OCI-LY7 (cell line): ENCODE data around the gene KRT79. TPM values are rescaled to one million over a fixed set of nuclear protein-coding genes. Genes with fewer than 3 reads are reported as not detected.

Source experiments
- BruUV-seq: library from RNA; stranded (reverse); fragments of 400-500 nt; replicated peaks from 2 replicates; lab custom pipeline; 2021; lab: Mats Ljungman, UMichigan
- CTCF ChIA-PET: fragments of 300-600 bp; sonication (Branson Sonifier 250); formaldehyde crosslinking; loops from one replicate; lab custom pipeline; 2022; ENCODE audit warnings: antibody characterized with exemption; ENCODE audit not compliant: unreplicated experiment; lab: Charles Lee
- POLR2A ChIA-PET: fragments of 300-600 bp; sonication (Branson Sonifier 250); formaldehyde crosslinking; loops from one replicate; lab custom pipeline; 2022; ENCODE audit warnings: antibody characterized with exemption; lab: Charles Lee
- DNase-seq: peaks from one replicate; pipeline ENCODE4 v3.0.0-alpha.2; 2015; ENCODE audit warnings: low spot score
- H2AFZ ChIP-seq: fragments of 200-600 bp; sonication (generic), shearing (Covaris generic); 2 replicates; pipeline ENCODE4 v1.6.1; 2014; ENCODE audit warnings: mild to moderate bottlenecking, antibody characterized with exemption, low read length, moderate library complexity
- H3K27ac ChIP-seq: fragments of 200-600 bp; sonication (generic); 2 replicates; pipeline ENCODE4 v1.5.1; 2014; ENCODE audit warnings: mixed run types, low read depth, mild to moderate bottlenecking, moderate library complexity, low read length, inconsistent platforms; ENCODE audit not compliant: poor library complexity, severe bottlenecking
- H3K36me3 ChIP-seq: fragments of 200-600 bp; sonication (generic); 2 replicates; pipeline ENCODE4 v1.6.1; 2014; ENCODE audit warnings: mild to moderate bottlenecking, antibody characterized with exemption, low read length, moderate library complexity, mixed read lengths; ENCODE audit not compliant: insufficient read depth
- H3K4me1 ChIP-seq: fragments of 200-600 bp; sonication (generic); 2 replicates; pipeline ENCODE4 v1.5.1; 2014; ENCODE audit warnings: mild to moderate bottlenecking, low read length; ENCODE audit not compliant: insufficient read depth, poor library complexity, severe bottlenecking
- H3K4me2 ChIP-seq: fragments of 200-600 bp; sonication (generic); 2 replicates; pipeline ENCODE4 v1.6.1; 2014; ENCODE audit warnings: mild to moderate bottlenecking, low read length
- H3K4me3 ChIP-seq: fragments of 200-600 bp; sonication (generic); 2 replicates; pipeline ENCODE4 v1.5.1; 2014; ENCODE audit warnings: mild to moderate bottlenecking, low read depth, low read length; ENCODE audit not compliant: poor library complexity, severe bottlenecking
- H3K79me2 ChIP-seq: fragments of 200-600 bp; sonication (generic); 2 replicates; pipeline ENCODE4 v1.6.1; 2016; ENCODE audit warnings: low read depth, mild to moderate bottlenecking, low read length, moderate library complexity, mixed read lengths; ENCODE audit not compliant: insufficient read depth
- H3K9me2 ChIP-seq: fragments of 200-600 bp; sonication (generic); 2 replicates; pipeline ENCODE4 v1.6.1; 2016; ENCODE audit warnings: mild to moderate bottlenecking, low read length, mixed read lengths; ENCODE audit not compliant: insufficient read depth
- H3K9me3 ChIP-seq: fragments of 200-600 bp; sonication (generic); 2 replicates; pipeline ENCODE4 v1.6.1; 2014; ENCODE audit warnings: mild to moderate bottlenecking, mixed run types, low read length, mixed read lengths
- H4K20me1 ChIP-seq: fragments of 200-600 bp; sonication (generic); 2 replicates; pipeline ENCODE4 v1.6.1; 2014; ENCODE audit warnings: mild to moderate bottlenecking, antibody characterized with exemption, low read length, moderate library complexity, mixed read lengths; ENCODE audit not compliant: insufficient read depth
- CTCF ChIP-seq: fragments of 200-600 bp; sonication (generic); conservative IDR thresholded peaks from 2 replicates; pipeline ENCODE4 v1.5.1; 2014; ENCODE audit warnings: mild to moderate bottlenecking, antibody characterized with exemption, low read length, moderate library complexity, mixed read lengths
- EZH2phosphoT487 ChIP-seq: fragments of 200-600 bp; sonication (generic); IDR thresholded peaks from 2 replicates; pipeline ENCODE4 v1.6.1; 2018; ENCODE audit warnings: low read depth, borderline replicate concordance, mild to moderate bottlenecking, mixed run types, antibody characterized with exemption, low read length, moderate library complexity, mixed read lengths
- intact Hi-C: fragments of 100-400 bp; cut with micrococcal nuclease; formaldehyde crosslinking; loops from one replicate; pipeline ENCODE4 v1.10.0; 2022; ENCODE audit not compliant: unreplicated experiment
- small RNA-seq: library from RNA; depleted of rRNA; stranded (forward); fragments of <200 nt; gene quantifications from one replicate; pipeline ENCODE3, GENCODE V24; 2014
- total RNA-seq, 2 experiments: library from RNA; depleted of rRNA in 1 of 2; stranded (reverse); fragments of >200 nt in 1 of 2; shearing (Covaris generic) in 1 of 2; gene quantifications; 2 replicates each; pipeline ENCODE4 v1.2.3, GENCODE V29; 2014 to 2022

The KRT79 gene
- total RNA-seq, 2 experiments from 2014 or later = not detected

GRCh38 chr12:52771505-52771904 is 62.6 kb downstream of the KRT79 start:
- intact Hi-C loops = no loop called here
- DNase-seq = no peak
- Histone ChIP-seq H3K79me2 (no peaks in the 10 kb centered on the region), H3K9me3 (no peaks in the 10 kb centered on the region), H3K27ac (no peak overlapping the region), H3K4me1 (no peaks in the 10 kb centered on the region), H3K36me3 (no peaks in the 10 kb centered on the region), H3K4me3 (no peak overlapping the region), H3K4me2 (no peak overlapping the region), H4K20me1 (no peaks in the 10 kb centered on the region; the same call in 1 of the 2 replicates), H2AFZ (no peak overlapping the region), H3K9me2 (no peaks in the 10 kb centered on the region)
- BruUV-seq = no TSS peak
- ChIA-PET POLR2A (no interaction called here), CTCF (no interaction called here)
- TF ChIP-seq EZH2phosphoT487 = no peak
- no peak for TF ChIP-seq CTCF

Small RNA genes lying within 50 kb of the gene (small RNA-seq; reads per million reads assigned to genes)
- not detected for gene AC107016.2

Other genes starting within 250 kb of the KRT79 start
- not detected in 2 replicates for gene KRT72, start 232.8 kb downstream of the KRT79 start, total RNA-seq (2014; rRNA removed; shearing (Covaris generic))
- gene KRT72, start 232.8 kb downstream of the KRT79 start, total RNA-seq (2022) = not detected in 2 replicates
- gene KRT73, start 215.8 kb downstream of the KRT79 start, total RNA-seq (2014; rRNA removed; shearing (Covaris generic)) = not detected in 2 replicates
- gene KRT73, start 215.8 kb downstream of the KRT79 start, total RNA-seq (2022) = not detected in 2 replicates
- not detected in 2 replicates for gene KRT2, start 182.1 kb downstream of the KRT79 start, total RNA-seq (2014; rRNA removed; shearing (Covaris generic))
- gene KRT2, start 182.1 kb downstream of the KRT79 start, total RNA-seq (2022) = not detected in 2 replicates
- gene KRT1, start 153.9 kb downstream of the KRT79 start, total RNA-seq (2014; rRNA removed; shearing (Covaris generic)) = not detected in 2 replicates
- gene KRT1, start 153.9 kb downstream of the KRT79 start, total RNA-seq (2022) = not detected in 2 replicates
- not detected in 2 replicates for gene KRT77, start 130.8 kb downstream of the KRT79 start, total RNA-seq (2014; rRNA removed; shearing (Covaris generic))
- not detected in 2 replicates for gene KRT77, start 130.8 kb downstream of the KRT79 start, total RNA-seq (2022)
- gene KRT76, start 57.0 kb downstream of the KRT79 start, total RNA-seq (2014; rRNA removed; shearing (Covaris generic)) = not detected in 2 replicates
- not detected in 2 replicates for gene KRT76, start 57.0 kb downstream of the KRT79 start, total RNA-seq (2022)
- not detected in 2 replicates for gene KRT3, start 38.2 kb downstream of the KRT79 start, total RNA-seq (2014; rRNA removed; shearing (Covaris generic))
- not detected in 2 replicates for gene KRT3, start 38.2 kb downstream of the KRT79 start, total RNA-seq (2022)
- not detected in 2 replicates for gene KRT4, start 20.2 kb downstream of the KRT79 start, total RNA-seq (2014; rRNA removed; shearing (Covaris generic))
- not detected in 2 replicates for gene KRT4, start 20.2 kb downstream of the KRT79 start, total RNA-seq (2022)
- gene KRT78, start 14.7 kb upstream of the KRT79 start, total RNA-seq (2014; rRNA removed; shearing (Covaris generic)) = not detected in 2 replicates
- gene KRT78, start 14.7 kb upstream of the KRT79 start, total RNA-seq (2022) = not detected in 2 replicates
- gene KRT8, start 70.8 kb upstream of the KRT79 start, total RNA-seq (2014; rRNA removed; shearing (Covaris generic)) = 0.16 TPM in 1 of 2 replicates, not detected in the other
- 0.89 TPM in 2 replicates for gene KRT8, start 70.8 kb upstream of the KRT79 start, total RNA-seq (2022)
- gene KRT18, start 114.8 kb upstream of the KRT79 start, total RNA-seq (2014; rRNA removed; shearing (Covaris generic)) = not detected in 2 replicates
- not detected in 2 replicates for gene KRT18, start 114.8 kb upstream of the KRT79 start, total RNA-seq (2022)
- gene EIF4B, start 172.1 kb upstream of the KRT79 start, total RNA-seq (2014; rRNA removed; shearing (Covaris generic)) = 645 and 872 TPM in 2 replicates
- 745 and 898 TPM in 2 replicates for gene EIF4B, start 172.1 kb upstream of the KRT79 start, total RNA-seq (2022)
- gene TNS2, start 215.8 kb upstream of the KRT79 start, total RNA-seq (2014; rRNA removed; shearing (Covaris generic)) = 0.25 TPM in 1 of 2 replicates, not detected in the other
- 1.3 and 1.6 TPM in 2 replicates for gene TNS2, start 215.8 kb upstream of the KRT79 start, total RNA-seq (2022)
- gene SPRYD3, start 245.1 kb upstream of the KRT79 start, total RNA-seq (2014; rRNA removed; shearing (Covaris generic)) = 7.3 and 10.9 TPM in 2 replicates
- 17.2 and 20.5 TPM in 2 replicates for gene SPRYD3, start 245.1 kb upstream of the KRT79 start, total RNA-seq (2022)